ENCODE measurements around the gene GRIPAP1. TPM values are rescaled to one million over a fixed set of nuclear protein-coding genes. Genes with fewer than 3 reads are reported as not detected.

Gene GRIPAP1
- total and polyA plus RNA-seq, 2 donors (not counting 3 experiments of a cell fraction or from before 2014, with no cell fraction given) = 25.3 to 49.4 TPM

- Histone ChIP-seq H3K79me2 (ENCODE audit: control insufficient read depth, insufficient read depth, low read length) (peaks cover 36% of the 10 kb centered on the region), H4K20me1 (replicated peaks; ENCODE audit: control insufficient read depth, extremely low read depth, insufficient read depth, low read length) (no peaks in the 10 kb centered on the region), H2AFZ (ENCODE audit: low read depth, low read length) (no peak overlapping the region), H3K9me1 (replicated peaks; ENCODE audit: control insufficient read depth, extremely low read depth, insufficient read depth, low read length) (no peaks in the 10 kb centered on the region), H3K36me3 (ENCODE audit: control insufficient read depth in 2 of 2, extremely low read depth in 1 of 2, insufficient read depth in 2 of 2, low read length in 2 of 2) (no peaks in the 10 kb centered on the region), H3K4me3 (replicated peaks in 1 of 3; ENCODE audit: insufficient read depth in 1 of 3, low read depth in 1 of 3, low read length in 3 of 3) (peak overlapping the region; percentile 15 to 71 (median 56)), H3K27me3 (ENCODE audit: control insufficient read depth in 2 of 2, insufficient read depth in 2 of 2, low read length in 2 of 2) (no peaks in the 10 kb centered on the region), H3K27ac (ENCODE audit: insufficient read depth, low read depth, low read length) (peak overlapping the region; percentile 87), H3K9me3 (replicated peaks; ENCODE audit: control insufficient read depth, insufficient read depth, low read length) (no peaks in the 10 kb centered on the region), H3K4me1 (ENCODE audit: control insufficient read depth, extremely low read depth, insufficient read depth, low read length) (peaks cover 16% of the 10 kb centered on the region), H3K4me2 (ENCODE audit: insufficient read depth, low read length) (no peak overlapping the region), H3K9ac (replicated peaks; ENCODE audit: extremely low read depth, insufficient read depth, low read length) (peak overlapping the region; percentile 86)
- ChIA-PET POLR2A (interaction anchor here (0.6 to 1.1 kb wide), 4 partner anchors 60 to 221 kb away, joined by 3 to 8 read pairs (median 4); partner anchors contain the start of gene TFE3), CTCF (interaction anchor here (0.6 to 1.3 kb wide), 4 partner anchors 14 to 1733 kb away, joined by 3 to 6 read pairs (median 5); partner anchors contain the start of genes HDAC6 and KCND1)
- peak; percentile 34 for TF ChIP-seq POLR2A (IDR thresholded peaks at IDR 0.05; ENCODE audit: low read depth, low read length)
- TF ChIP-seq POLR2AphosphoS5 (IDR thresholded peaks at IDR 0.05; ENCODE audit: insufficient read depth, low read depth, low read length) = no peak
- no peak for TF ChIP-seq GATA2 (IDR thresholded peaks at IDR 0.05; ENCODE audit: insufficient read depth, insufficient read length, low read depth, low read length)
- no peak for TF ChIP-seq MYC (IDR thresholded peaks at IDR 0.05; ENCODE audit: low read depth, low read length)
- no peak for TF ChIP-seq MAX (IDR thresholded peaks at IDR 0.05; ENCODE audit: insufficient read depth, insufficient read length)
- BruUV-seq (replicated peaks) = TSS peak; percentile 61
- dilution Hi-C loops (cut with MboI; ENCODE audit: extremely low pct_ligation_motif_present, low sequenced_read_pairs) (no loop called here), intact Hi-C loops (cut with micrococcal nuclease) (loop anchor here (1.0 to 5.0 kb wide), 4 partner anchors 39 to 144 kb away; partner anchors contain the start of genes PIM2 and TFE3)
- FAIRE-seq = peak; percentile 97
- DNase-seq (ENCODE audit: low read depth, low spot score) = peak; percentile 97
These were observed 44.0 kb downstream of the GRIPAP1 start for GRCh38 chrX:48957827-48958634.

- no peaks in the 10 kb centered on the region for H4K20me1 ChIP-seq (replicated peaks; ENCODE audit: control insufficient read depth, extremely low read depth, insufficient read depth, low read length)
- no TSS peak for BruUV-seq (replicated peaks)
- no peaks in the 10 kb centered on the region for H3K27me3 ChIP-seq (ENCODE audit: control insufficient read depth in 2 of 2, insufficient read depth in 2 of 2, low read length in 2 of 2)
- no peaks in the 10 kb centered on the region for H3K9me1 ChIP-seq (replicated peaks; ENCODE audit: control insufficient read depth, extremely low read depth, insufficient read depth, low read length)
- no peak for FAIRE-seq
- peak within 1 kb of the TSS; percentile 86 for H3K9ac ChIP-seq (replicated peaks; ENCODE audit: extremely low read depth, insufficient read depth, low read length)
- intact Hi-C loops (cut with micrococcal nuclease) = loop anchor here (1.0 to 5.0 kb wide), 2 partner anchors 66 to 145 kb away; no protein-coding TSS in a partner anchor
- H3K79me2 ChIP-seq (ENCODE audit: control insufficient read depth, insufficient read depth, low read length) = peaks cover 42% of the 10 kb centered on the region
- no peak within 1 kb of the TSS for H2AFZ ChIP-seq (ENCODE audit: low read depth, low read length)
- peak within 1 kb of the TSS; percentile 87 for H3K27ac ChIP-seq (ENCODE audit: insufficient read depth, low read depth, low read length)
- POLR2A ChIA-PET = interaction anchor here (1.1 kb wide), 2 partner anchors 59 to 86 kb away, joined by 3 to 8 read pairs; partner anchors contain the start of gene TFE3
- H3K4me1 ChIP-seq (ENCODE audit: control insufficient read depth, extremely low read depth, insufficient read depth, low read length) = peaks cover 16% of the 10 kb centered on the region
- DNase-seq (ENCODE audit: low read depth, low spot score) = no peak
- no peaks in the 10 kb centered on the region for H3K36me3 ChIP-seq (ENCODE audit: control insufficient read depth in 2 of 2, extremely low read depth in 1 of 2, insufficient read depth in 2 of 2, low read length in 2 of 2)
- TF ChIP-seq MYC (IDR thresholded peaks at IDR 0.05; ENCODE audit: low read depth, low read length) = no peak
- TF ChIP-seq MAX (IDR thresholded peaks at IDR 0.05; ENCODE audit: insufficient read depth, insufficient read length) = no peak
- no peak for TF ChIP-seq CTCF (IDR thresholded peaks at IDR 0.05; ENCODE audit: extremely low read depth in 1 of 2, insufficient read depth in 1 of 2, low read depth in 1 of 2, low read length in 2 of 2)
- TF ChIP-seq JUN (IDR thresholded peaks at IDR 0.05; ENCODE audit: borderline replicate concordance, insufficient read depth, insufficient read length, low read depth) = no peak
- TF ChIP-seq POLR2AphosphoS5 (IDR thresholded peaks at IDR 0.05; ENCODE audit: insufficient read depth, low read depth, low read length) = peak; percentile 31
- TF ChIP-seq GATA2 (IDR thresholded peaks at IDR 0.05; ENCODE audit: insufficient read depth, insufficient read length, low read depth, low read length) = no peak
- peak; percentile 33 for TF ChIP-seq POLR2A (IDR thresholded peaks at IDR 0.05; ENCODE audit: low read depth, low read length)
- TF ChIP-seq FOS (IDR thresholded peaks at IDR 0.05; ENCODE audit: borderline replicate concordance, insufficient read depth, low read length) = no peak
- TF ChIP-seq EZH2 (IDR thresholded peaks at IDR 0.05; ENCODE audit: borderline replicate concordance, low read depth, low read length, severe bottlenecking) = no peak
- peak within 1 kb of the TSS; percentile 15 to 71 (median 54) for H3K4me3 ChIP-seq (replicated peaks in 1 of 3; ENCODE audit: insufficient read depth in 1 of 3, low read depth in 1 of 3, low read length in 3 of 3)
- peak within 1 kb of the TSS; percentile 64 for H3K4me2 ChIP-seq (ENCODE audit: insufficient read depth, low read length)
- CTCF ChIA-PET = no interaction called here
- dilution Hi-C loops (cut with MboI; ENCODE audit: extremely low pct_ligation_motif_present, low sequenced_read_pairs) = no loop called here
- no peaks in the 10 kb centered on the region for H3K9me3 ChIP-seq (replicated peaks; ENCODE audit: control insufficient read depth, insufficient read depth, low read length)
These were observed 44.6 kb downstream of the GRIPAP1 start, which contains the start of gene OTUD5 for GRCh38 chrX:48957477-48957826. OTUD5 (minus strand) TSS chrX:48957607; CDS start chrX:48957570, 37 bp downstream.

Data from endothelial cell of umbilical vein (primary cell).